NCI-H2196 (cell line): ENCODE measurements around the gene DEFB125.
"Not testable (repeated sequence)": the region's sequence is repeated elsewhere in the genome, so short reads cannot be mapped to it uniquely, and the experiment has no call there.

Experiments used
- DNase-seq: peaks from one replicate; lab custom pipeline; 2025; ENCODE audit not compliant: unreplicated experiment; lab: John Stamatoyannopoulos, UW

DEFB125 gene

GRCh38 chr20:87401-87800 lies at the start of gene DEFB125:
TSS of gene DEFB125 (plus strand) at chr20:87672. CDS start at chr20:87710, 38 bp downstream.
- no peak for DNase-seq

GRCh38 chr20:60035-60918 lies 27.2 kb upstream of the DEFB125 start:
- no peak for DNase-seq

GRCh38 chr20:61230-61629 lies 26.2 kb upstream of the DEFB125 start:
- no peak for DNase-seq

DNA sequence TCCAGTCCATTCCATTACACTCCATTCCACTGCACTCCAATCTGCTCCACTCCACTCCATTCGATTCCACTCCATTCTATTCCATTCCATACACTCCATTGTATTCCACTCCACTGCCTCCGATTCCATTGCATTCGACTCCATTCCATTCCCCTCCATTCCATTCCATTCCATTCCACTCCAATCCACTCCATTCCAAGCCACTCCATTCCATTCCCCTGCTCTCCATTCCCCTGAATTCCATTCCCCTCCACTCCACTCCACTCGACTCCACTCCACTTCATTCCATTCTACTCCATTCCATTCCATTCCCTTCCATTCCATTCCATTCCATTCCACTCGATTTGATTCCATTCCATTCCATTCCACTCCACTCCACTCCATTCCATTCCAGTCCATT lies 25.7 kb upstream of the DEFB125 start:
- DNase-seq, result no peak

DNA sequence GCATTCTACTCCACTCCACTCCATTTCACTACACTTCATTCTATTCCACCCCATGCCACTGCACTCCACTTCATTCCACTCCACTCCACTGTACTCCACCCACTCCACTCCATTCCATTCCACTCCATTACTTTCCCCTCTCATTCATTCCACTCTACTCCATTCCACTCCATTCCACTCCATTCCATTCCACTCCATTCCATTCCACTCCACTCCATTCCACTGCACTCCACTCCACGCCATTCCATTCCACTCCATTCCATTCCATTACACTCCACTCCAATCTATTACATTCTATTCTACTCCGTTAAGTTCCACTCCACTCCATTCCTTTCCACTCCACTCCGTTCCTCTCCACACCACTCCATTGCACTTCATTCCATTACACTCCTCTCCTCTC lies 25.0 kb upstream of the DEFB125 start:
- DNase-seq, result no peak

GRCh38 chr20:64026-64603 lies 23.4 kb upstream of the DEFB125 start:
- DNase-seq, result no peak

- no peak for DNase-seq
Observed at GRCh38 chr20:64766-65322, 22.6 kb upstream of the DEFB125 start.

- DNase-seq, result no peak
Observed at GRCh38 chr20:77231-77630, 10.2 kb upstream of the DEFB125 start.

DNA sequence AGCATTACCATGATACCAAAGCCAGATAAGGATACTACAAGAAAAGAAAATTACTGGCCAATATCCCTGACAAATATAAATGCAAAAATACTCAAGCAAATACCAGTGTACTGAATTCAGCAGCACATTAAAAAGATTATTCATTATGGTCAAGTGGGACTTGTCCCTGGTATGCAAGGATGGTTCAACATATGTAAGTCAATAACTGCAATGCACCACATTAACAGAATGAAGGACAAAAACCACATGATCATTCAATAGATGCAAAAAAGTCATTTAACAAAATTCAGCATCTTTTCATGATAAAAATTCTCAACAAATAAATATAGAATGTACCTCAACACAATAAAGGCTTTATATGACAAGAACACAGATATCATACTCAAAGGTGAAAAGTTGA lies 9.1 kb upstream of the DEFB125 start:
- no peak for DNase-seq

- no peak for DNase-seq
Observed at GRCh38 chr20:79565-79964, 7.9 kb upstream of the DEFB125 start.

DNA sequence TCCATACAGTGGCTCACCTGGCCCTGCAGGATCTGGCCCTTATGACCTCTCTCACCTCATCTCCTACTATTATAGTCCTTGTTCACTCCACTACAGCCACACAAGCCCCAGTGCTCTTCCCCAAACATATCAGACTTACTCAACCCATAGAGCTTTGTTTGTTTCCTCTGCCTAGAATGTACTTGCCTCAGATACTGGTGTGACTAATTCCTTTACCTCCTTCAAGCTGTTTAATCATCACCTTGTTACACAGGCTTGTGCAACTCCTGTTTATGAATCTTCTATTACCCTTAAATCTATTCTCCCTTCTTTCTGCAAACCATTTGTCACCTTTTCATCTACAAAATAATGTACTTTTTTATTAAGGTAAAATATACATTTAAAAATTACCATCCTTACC lies 3.2 kb downstream of the DEFB125 start:
- no peak for DNase-seq

DNA sequence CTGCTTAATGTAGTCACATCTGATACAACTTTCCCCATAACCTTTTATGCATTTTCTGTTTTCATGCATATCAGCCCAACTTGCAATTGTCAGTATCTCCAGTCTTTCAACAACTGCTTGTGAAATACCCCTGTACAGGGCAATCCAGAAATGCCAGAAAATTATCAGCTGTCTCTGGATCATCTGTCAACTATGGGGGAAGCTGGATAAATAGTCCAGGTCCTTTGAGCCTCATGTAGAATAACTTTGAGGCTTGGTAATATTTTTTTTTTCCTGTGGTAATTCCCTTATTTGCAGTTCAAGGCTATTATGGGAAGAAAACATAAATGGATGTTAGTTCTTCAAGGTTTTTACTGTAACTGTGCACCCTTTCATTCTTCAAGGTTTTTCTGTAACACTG lies 6.2 kb downstream of the DEFB125 start:
- no peak for DNase-seq

DNA sequence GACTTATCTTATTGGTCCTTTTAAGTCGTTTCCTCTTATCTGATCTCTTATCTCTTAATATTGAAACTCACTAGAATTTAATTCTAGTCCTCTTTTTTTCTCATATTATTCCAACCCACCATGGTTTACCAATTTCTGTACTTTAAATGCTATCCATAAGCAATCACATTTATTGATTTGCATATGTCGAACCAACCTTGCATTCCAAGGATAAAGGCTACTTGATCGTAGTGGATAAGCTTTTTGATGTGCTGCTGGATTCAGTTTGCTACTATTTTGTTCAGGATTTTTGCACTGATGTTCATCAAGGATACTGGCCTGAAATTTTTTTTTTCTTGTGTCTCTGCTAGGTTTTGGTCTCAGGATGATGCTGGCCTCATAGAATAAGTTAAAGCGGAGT lies 7.7 kb downstream of the DEFB125 start:
- DNase-seq, result no peak

DNA sequence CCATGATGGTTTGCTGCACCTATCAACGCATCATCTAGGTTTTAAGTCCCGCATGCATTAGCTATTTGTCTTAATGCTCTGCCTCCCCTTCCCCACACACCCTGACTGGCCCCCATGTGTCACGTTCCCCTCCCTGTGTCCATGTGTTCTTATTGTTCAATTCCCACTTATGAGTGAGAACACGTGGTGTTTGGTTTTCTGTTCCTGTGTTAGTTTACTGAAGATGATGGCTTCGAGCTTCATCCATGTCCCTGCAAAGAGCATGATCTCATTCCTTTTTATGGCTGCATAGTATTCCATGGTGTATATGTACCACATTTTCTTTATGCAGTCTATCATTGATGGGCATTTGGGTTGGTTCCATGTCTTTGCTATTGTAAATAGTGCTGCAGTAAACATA lies 10.2 kb downstream of the DEFB125 start:
- DNase-seq, result not testable (repeated sequence)

DNA sequence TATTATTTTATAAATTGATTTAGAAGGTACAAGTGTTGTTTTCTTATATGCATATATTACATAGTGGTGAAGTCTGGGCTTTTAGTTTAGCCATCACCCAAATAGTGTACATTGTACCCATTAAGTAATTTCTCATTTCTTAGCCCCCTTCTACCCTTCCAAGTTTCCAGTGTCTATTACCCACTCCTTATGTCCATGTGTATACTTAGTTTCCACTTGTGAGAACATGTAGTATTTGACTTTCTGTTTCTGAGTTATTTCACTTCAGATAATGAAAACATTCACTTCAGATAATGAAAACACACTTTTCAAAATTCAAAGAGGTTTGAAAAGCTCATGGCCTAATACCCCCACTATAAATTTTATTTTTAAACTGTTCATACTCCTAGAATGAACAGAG lies 14.5 kb downstream of the DEFB125 start:
- no peak for DNase-seq

GRCh38 chr20:103456-103855 lies 16.0 kb downstream of the DEFB125 start:
- DNase-seq, result no peak

DNA sequence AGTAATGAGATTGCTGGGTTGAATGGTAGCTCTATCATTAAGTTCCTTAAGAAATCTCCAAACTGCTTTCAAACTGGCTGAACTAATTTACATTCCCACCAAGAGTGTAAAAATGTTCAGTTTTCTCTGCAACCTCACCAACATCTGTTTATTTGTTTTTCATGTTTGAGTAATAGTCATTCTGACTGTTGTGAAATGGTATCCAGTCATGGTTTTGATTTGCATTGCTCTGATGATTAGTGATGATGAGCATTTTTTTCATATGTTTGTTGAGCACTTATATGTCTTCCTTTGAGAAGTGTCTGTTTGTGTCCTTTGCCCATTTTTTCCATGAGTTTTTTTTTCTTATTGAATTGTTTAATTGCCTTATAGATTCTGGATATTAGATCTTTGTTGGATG lies 24.9 kb downstream of the DEFB125 start:
- DNase-seq, result no peak

DNA sequence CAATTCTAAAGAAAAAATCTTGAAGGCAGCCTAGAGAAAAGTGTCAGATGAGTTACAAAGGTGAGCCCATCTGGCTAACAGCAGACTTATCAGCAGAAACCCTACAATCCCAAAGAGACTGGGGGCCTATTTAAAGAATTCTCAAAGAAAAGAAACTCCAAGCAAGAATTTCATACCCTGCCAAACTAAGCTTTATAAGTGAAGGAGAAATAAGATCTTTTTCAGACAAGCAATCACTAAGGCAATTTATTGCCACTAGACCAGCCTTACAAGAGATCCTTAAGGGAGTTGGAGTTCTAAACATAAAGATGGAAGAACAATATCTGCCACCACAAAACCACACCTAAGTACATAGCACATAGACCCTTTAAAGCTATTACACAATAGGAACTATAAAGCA lies 30.0 kb downstream of the DEFB125 start:
- no peak for DNase-seq

- DNase-seq, result not testable (repeated sequence)
Observed at GRCh38 chr20:129786-130323, 42.4 kb downstream of the DEFB125 start.

GRCh38 chr20:137668-138490 lies 50.4 kb downstream of the DEFB125 start:
- no peak for DNase-seq

DNA sequence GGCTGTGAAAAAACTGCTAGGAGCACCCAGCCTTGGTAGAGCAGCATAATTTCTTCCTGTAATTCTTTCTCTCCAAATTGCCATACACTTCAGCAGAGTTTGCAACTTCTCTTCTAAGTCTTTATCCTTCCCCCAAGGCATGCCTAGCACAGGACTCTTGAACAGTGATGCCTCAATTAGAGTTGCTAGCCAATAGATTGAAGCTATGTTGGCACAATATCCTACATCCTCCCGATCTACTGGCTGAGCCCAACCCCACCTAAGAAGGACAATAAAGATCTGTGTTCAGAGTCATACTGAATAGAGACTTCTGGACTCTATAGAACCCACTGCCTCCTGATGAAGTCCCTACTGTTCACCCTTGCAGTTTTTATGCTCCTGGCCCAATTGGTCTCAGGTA lies 54.8 kb downstream of the DEFB125 start, which contains the start of gene DEFB126:
Gene DEFB126 (plus strand): TSS at position 301 of the 400 bp plus-strand sequence. CDS start 39 bp downstream, at position 340.
- DNase-seq, result no peak
